ENCODE results near the gene PPEF1.
"Not testable (repeated sequence)": the region's sequence is repeated elsewhere in the genome, so short reads cannot be mapped to it uniquely, and the experiment has no call there.

Gene PPEF1

DNA sequence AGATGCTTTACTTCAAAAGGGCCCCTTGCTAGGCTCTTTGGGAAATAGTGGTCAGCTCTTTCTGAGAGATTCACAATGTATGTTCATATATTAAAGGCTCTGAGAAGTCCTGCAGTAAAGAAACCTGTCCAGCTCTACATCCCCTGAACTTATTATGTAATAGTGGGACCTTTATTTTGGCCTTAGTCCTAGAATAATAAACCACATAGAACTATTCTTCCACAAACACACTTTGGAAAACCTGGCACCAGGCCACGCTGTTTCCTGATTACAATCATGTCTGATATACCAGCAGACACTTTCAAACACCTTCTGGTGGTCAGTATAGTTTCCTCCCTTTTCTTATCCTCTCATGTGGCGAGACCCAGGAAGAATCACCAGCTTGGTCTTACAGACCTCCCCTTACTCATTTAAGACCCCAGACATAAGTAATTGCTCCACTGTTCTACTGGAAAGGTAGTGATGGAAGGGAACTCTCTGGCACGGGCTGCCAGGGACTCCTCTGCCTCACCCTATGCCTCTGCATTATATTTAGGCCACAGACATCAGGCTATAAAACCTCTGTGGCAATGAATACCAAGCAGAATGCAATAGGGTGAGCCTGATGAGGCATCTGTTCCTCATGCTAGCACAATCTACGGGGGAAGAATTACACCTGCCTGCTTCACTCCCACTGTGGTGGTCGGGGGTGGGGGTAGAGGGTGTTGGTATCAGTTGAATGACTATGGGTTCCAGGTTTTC lies 5.7 kb upstream of the PPEF1 start:
- DNase-seq (ENCODE audit: low read depth, low spot score) = no peak

DNA sequence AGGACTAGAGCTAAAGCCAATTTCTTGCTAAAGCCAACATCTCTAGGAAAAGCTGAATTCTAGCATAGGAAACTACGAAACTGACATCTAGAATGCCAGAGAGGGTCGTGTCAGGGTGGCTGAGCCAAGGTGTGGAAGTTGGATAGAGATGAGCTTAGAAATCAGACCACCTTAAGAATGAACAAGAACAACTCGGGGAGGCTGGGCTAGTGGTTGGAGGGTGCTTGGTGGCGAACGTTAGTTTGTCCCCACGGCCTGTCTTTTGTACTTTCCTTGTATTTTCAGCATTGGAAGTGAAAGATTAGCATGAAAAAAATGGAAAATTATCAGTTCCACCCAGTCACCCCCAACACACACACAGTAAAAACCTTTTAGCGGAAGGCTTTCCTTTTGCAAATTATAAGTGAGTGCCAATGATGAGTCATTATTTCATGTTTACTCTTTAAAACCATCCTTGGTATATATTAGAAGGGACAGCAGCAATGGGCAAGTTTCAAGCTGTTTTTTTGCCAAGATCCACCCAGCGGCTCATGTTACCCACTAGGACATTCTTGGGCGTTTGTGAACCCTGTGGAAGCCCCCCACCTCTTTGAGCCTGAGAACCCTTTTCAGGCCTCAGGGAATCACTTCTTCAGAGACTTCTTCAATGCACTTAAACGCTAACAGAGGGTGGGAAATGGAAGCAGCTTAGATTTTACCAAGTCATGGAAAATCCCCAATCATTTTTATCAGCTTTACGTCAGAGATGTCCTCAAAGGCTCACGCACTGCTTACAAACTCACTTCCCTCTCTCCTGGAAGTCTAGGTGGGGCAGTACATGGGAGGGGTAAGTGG lies 4.9 kb upstream of the PPEF1 start:
- DNase-seq (ENCODE audit: low read depth, low spot score) = no peak

DNA sequence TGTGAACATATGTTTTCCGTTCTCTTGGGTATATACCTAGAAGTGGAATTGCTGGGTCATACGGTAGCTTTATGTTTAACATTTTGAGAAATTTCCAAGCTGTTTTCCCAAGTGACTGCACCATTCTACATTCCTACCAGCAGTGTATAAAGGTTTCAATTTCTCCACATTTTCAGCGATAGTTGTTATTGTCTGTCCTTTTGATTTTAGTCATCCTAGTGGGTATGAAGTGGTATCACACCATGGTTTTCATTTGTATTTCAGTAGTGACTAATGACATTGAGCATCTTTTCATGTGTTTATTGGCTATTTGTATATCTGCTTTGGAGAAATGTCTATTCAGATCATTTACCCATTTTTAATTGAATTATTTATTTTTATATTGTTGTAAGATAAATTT lies 2.4 kb downstream of the PPEF1 start:
- no peak for DNase-seq (ENCODE audit: low read depth, low spot score)

DNA sequence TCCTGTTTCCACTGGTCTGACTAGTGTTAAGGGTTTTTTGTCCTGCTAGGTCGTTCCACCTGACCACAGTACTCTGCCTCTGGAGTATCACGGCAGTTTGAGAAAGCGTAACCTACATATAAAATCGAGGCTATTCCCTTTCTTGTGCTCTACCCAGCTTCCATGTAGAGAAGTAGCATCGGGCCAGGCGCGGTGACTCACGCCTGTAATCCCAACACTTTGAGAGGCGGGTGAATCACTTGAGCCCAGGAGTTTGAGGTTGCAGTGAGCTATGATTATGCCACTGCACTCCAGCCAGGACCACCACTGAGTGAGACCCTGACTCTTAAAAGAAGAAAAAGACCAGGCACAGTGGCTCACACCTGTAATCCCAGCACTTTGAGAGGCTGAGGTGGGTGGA lies 7.5 kb downstream of the PPEF1 start:
- DNase-seq (ENCODE audit: low read depth, low spot score) = no peak

DNA sequence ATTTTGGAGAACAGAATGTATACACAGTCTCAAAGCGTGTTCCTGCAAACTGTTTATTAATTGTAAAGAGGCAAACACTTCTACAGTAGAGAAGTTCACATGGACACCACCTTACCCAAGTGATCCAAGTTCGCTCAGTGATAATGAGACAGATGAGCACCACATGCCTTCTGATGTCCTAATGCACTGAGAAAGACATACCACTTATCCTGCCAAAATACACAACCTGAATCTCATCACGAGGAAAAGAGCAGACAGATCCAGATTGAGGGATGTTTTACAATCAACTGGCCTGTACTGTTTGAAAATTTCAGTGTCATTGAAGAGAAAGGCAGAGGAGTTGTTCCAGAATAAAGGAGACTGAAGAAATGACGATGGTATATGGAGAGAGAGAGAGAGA lies 12.4 kb downstream of the PPEF1 start:
- no peak for DNase-seq (ENCODE audit: low read depth, low spot score)

DNA sequence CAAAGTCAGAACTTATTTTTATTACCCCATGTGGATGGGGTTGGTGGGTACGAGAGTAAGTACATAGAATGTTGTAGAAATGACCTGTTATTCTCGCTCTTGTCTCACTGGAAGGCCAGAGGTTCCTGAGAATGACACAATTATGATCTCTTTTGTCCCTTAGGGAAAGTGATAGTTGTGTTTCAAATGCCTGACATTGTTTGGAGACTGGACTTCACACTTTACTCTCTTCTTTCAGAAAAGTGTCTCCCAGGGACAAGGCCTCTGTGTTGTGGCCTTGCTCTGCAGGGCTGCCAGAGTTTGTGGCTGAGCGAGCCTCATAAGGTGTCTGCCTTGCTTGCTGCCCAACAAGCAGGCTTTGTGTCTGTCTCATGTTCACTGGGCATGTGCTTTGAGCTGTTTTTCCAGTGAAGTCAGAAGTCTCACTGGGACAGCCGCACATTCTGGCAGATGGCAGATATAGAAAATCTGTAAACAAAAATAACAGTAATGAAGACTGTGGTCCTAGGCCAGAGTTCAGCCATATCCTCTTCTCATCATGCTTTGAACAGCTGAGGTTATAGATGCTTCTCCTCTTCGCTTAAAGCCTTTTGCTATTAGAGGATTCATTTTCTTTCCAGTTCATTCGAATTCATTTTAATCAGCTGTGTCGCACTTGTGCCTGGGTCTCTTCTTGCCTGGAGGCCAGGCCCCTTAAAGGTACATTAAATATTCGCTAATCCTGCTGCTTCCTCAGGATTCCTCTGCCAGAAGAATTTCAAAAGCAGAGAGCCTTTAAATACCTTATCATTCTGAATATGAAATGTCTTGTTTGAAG lies 14.4 kb downstream of the PPEF1 start:
- no peak for DNase-seq (ENCODE audit: low read depth, low spot score)

DNA sequence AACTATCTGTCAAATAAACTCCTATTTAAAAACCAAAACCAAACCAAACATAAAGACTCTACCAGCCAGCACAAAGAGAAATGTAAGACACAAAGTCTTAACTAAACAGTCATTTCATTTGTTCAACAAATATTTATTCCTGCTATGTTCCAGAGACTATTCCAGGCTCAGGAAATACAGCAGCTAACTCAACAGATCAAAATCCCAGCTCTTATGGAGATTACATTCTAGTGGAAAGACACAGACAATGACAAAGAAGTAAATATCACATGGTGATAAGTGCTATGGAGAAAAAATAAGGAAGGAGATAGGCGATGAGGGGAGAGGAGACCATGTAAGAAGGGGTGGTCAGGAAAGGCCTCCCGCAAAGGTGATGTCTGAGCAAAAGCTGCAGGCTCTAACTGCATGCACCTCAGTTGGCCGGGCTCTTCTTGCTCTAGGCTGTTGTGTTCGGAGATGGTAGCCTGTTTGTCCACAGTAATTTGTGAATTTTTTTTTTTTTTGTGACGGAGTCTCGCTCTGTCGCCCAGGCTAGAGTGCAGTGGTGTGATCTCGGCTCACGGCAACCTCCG lies 15.1 kb downstream of the PPEF1 start:
- no peak for DNase-seq (ENCODE audit: low read depth, low spot score)

DNA sequence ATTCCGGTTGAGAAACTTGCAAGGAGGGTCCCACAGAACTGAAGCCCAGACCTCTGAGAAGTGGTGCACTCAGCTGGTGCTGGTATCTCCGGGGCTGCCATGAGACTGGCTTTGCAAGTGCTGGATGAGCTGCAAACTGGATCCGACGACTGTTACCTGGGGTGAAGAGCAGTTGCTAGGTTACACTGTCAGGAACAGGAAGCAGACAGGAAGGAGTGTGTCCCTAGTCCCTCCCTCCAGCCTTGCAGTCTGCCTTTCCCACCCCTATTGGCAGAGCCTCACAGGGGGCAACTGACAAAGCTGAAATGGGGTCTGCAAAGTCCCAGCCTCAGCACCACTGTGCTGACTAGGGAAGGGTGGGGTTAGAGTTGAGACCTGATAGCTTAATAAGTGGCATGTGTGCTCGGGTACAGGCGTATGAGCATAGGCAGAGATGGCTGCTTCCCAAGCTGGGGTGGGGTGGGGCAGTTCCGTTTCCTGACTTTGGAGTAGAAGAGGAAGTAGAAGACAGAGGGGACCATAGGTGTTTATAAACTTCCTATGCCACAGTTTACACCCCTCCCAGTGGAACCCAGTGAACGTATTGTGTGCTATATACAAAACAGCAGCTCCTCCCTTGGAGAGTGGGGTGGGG lies 18.0 kb downstream of the PPEF1 start:
- no peak for DNase-seq (ENCODE audit: low read depth, low spot score)

DNA sequence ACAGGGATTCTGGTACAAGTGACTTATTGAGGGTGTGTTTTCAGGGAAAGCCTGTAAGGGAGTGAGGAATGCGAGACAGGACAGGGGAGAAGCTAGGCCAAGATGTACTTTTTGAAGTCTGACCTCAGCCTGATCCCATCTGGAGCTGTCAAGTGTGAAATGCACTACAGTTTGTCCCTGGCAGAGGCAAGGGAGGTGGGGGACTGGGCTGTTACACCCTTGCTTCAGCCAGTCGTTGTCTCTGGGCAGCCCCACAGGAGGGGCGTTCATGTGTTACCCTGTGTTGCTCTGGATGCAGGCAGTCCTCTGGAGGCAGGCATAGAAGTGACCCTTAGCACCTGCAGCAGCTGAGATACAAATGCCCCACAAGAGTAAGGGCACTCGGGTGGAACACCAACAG lies 25.8 kb downstream of the PPEF1 start:
- no peak for DNase-seq (ENCODE audit: low read depth, low spot score)

DNA sequence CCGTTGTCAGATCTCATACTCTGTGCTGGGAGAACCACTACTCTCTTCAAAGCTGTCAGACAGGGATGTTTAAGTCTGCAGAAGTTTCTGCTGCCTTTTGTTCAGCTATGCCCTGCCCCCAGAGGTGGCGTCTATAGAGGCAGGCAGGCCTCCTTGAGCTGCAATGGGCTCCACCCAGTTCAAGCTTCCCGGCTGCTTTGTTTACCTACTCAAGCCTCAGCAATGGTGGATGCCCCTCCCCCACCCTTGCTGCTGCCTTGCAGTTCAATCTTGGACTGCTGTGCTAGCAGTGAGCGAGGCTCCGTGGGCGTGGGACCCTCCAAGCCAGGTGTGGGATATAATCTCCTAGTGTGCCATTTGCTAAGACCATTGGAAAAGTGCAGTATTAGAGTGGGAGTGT lies 32.2 kb downstream of the PPEF1 start:
- DNase-seq (ENCODE audit: low read depth, low spot score) = not testable (repeated sequence)

DNA sequence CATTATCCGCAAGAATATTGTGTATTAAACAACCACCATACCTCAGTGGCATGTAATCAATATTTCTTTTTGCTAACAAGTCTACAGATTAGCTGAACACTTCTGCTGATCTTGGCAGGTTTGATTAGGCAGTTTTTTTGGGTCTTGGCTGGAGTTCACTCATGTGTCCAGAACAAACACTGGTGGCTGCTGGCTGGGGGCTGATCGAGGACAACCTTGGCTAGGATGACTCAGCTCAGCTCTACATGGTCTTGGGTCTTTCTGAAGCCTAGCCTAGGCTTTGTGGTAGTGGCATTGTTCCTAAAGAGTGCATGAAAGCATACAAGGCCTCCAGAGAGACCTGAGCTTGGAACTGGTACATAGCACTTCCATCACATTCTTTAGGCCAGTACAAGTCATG lies 41.1 kb downstream of the PPEF1 start:
- DNase-seq (ENCODE audit: low read depth, low spot score) = no peak

DNA sequence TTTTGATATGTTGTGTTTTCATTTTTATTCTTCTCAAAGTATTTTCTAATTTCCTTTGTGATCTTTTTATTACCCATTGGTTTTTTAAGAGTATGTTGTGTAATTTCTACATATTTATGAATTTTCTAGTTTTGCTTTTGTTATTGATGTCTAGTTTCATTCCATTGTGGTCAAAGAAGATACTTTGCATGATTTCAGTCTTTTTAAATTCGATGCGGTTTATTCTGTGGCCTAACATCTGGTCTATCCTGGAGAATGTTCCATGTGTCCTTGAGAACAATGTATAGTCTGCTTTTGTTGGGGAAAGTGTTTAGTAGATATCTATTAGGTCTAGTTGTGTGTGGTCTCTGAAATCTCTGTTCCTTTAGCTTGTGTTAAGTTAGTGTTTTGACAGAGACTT lies 46.2 kb downstream of the PPEF1 start:
- no peak for DNase-seq (ENCODE audit: low read depth, low spot score)

DNA sequence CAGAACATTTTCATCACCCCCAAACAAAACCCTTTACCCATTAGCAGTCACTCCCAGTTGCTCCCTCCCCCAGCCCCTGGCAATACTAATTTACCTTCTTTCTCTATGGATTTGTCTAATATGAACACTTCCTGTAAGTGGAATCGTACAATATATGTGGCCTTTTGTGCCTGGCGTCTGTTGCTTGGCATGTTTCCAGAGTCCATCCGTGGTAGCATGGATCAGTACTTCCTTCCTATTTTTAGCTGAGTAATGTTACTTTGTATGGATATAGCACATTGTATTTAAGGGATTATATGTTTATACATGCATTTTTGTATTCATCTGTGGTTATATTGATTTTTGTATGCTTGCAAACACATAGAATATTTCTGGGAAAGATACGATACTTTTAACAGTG lies 48.2 kb downstream of the PPEF1 start:
- no peak for DNase-seq (ENCODE audit: low read depth, low spot score)

DNA sequence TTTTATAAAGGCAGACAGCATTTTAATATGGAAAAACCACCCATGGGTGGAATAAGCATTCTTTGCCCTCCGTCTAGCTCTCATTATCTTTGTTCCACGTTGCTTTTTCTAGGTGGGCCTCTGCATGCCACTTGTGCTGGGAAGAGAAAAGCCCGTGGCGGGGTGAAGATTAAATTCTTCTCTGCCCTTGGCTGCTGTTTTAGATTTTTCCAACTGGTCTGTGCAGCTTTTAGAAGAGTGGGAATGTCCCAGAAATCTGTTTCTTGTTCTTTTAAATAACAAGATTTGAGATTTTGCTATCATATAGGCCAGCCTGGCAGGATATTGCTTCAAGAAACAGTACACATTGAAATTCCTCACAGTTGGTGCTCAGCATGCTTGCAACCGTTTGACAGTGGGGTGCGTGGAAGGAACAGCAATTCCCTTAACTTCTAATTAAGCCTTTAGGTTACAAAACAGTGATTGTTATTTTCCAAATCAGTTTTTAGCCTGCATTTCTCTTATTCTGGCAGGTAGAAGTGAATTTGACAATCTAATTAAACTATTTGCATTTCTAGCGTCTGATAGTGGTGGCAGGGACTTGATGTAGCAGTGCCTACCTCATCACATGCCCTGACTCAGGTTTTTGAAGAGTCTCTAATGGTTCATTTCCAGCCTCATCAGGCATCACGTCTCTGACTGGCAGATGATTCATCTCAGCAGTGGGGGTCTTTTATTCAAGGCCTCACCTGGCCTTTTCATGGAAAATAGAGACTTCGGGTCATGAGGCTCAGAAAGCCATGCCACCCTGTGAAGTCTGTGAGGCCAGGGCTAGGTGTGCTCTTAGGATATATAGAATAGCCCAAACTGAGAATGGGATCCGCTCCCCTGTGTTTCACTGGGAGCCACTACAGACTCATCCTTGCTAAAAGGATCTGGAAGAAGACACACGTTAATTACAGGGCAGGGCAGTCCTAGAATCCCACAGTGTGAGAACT lies 50.8 kb downstream of the PPEF1 start:
- DNase-seq (ENCODE audit: low read depth, low spot score) = no peak

DNA sequence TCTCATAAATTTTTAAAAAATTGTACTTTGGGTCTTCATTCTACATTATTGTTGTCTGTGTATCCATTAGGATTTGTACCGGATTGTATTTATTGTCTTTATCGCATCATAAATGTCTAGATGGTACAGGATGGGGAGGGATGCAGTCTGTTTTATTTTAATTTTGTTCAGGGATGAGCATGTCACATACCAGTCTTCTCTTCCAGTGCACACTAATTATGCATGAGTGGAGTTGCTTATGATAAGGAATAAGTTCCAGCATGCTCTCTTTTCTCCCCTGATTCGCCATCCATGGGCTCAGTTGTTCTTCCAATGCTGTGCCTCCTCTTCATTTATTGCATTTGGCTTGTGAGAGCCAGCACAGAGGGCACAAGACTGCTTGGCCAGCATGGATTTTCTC lies 54.3 kb downstream of the PPEF1 start:
- no peak for DNase-seq (ENCODE audit: low read depth, low spot score)

DNA sequence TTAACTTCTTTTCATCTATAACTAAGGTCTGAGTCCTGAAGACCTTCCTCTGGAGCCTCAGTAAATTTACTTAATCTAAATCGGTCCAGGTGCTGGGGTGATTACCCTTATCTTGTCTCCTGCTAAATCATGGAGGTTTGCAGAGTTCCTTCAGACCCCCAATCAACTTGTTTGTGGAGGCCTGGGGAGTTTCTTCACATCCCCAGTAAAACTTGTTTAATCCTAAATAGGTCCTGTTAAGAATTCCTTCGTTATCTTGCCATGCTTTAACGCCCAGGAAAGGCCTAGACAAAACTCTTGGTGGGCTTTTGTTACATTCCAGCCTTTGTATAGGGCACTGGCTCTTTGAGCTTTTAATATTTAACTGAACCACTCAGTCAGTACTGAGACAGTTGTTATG lies 55.7 kb downstream of the PPEF1 start:
- not testable (repeated sequence) for DNase-seq (ENCODE audit: low read depth, low spot score)

DNA sequence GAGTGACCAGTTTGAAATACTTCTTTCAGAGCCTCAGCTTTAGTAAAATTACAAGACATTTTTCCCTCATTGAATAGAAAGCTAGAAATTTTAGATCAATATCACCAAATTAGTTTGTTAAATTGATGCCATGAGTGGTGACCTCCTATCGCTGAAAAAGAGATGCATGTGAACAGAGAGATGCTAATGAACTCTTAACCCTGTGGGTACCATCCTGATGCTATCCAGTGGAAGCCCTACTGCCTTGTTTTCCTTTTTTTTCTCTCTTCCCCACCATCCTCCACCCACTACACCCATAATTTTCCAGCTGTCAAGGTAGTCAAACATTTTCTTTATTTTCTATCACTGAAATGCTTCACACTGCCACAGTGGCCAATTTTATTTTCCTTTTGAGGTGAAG lies 61.9 kb downstream of the PPEF1 start:
- no peak for DNase-seq (ENCODE audit: low read depth, low spot score)

DNA sequence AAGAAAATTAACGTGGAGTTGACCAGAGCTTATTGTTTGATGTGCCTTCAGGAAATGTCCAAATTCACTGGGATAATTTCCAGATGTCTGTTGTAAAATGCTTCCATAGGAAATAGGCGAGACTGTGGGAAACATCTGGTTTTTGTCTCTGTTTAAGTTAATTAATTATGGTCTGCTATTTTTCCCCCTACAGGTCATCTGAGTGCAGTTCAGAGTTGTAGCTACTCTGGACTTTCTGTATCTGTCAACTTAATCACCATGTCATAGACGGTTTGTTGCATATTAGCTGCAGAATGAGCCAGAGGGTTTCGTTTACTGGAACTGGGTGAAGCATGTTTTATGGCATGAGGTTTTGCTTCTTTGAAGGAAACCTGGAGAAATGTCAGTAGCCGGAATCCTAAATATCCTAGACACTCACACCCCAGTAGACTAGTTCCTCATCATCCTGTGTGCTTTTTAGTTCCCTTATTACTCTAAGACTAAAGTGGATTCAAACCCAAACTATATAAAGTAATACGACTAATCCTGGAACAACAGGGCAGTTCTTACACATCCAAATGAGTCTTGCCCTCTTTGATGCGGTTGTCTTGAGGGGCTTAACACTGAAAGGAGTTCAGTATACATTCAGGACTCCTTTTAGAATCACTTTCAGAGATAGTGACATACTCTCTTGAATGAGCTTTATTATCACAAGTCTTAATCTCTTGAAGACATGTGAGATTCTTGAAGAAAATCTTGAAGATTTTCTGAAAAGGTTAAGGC lies 62.5 kb downstream of the PPEF1 start:
- no peak for DNase-seq (ENCODE audit: low read depth, low spot score)

DNA sequence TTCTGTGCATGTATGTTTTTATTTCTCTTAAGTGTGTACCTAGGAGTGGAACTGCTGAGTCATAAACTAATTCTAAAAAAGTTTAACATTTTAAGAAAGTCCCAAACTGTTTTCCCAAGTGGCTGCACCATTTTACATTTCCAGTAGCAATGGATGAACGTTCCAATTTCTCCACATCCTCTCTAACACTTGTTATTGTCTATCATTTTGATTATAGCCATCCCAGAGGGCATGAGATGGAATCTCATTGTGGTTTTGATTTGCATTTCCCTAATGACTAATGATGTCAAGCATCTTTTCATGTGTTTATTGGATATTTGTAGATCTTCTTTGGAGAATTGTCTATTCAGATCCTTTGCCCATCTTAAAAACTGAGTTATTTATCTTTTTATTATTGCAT lies 82.5 kb downstream of the PPEF1 start:
- DNase-seq (ENCODE audit: low read depth, low spot score) = no peak

DNA sequence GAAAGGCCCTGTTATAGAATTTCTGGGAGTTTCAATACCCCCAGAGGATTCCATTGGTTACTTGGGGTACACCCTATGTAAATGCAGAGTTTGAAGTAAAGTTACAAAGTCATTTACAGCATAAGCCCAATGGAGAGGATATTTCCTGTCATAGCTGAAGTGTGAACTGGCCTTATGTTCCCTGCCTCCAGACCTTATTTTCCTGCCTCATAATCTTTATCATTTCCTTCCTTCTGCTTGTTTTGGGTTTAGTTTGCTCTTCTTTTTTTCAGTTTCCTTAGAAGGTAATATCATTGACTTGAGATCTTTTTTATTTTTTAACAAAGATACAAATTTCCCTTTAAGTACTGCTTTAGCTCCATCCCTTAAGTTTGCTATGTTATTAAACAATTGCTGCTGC lies 85.4 kb downstream of the PPEF1 start:
- no peak for DNase-seq (ENCODE audit: low read depth, low spot score)
